ENCODE measurements around the gene OBP2A.

OBP2A gene

GRCh38 chr9:135572233-135572632, 26.3 kb downstream of the OBP2A start:
- FAIRE-seq: no peak
- no peak for TF ChIP-seq CTCF (IDR thresholded peaks at IDR 0.05; ENCODE audit: insufficient read depth, missing control alignments)
- DNase-seq (ENCODE audit: insufficient read length, low spot score): no peak

GRCh38 chr9:135573124-135573523, 27.2 kb downstream of the OBP2A start:
- FAIRE-seq: no peak
- TF ChIP-seq CTCF (IDR thresholded peaks at IDR 0.05; ENCODE audit: insufficient read depth, missing control alignments): no peak
- no peak for DNase-seq (ENCODE audit: insufficient read length, low spot score)

- FAIRE-seq (no peak), DNase-seq (ENCODE audit: insufficient read length, low spot score) (no peak)
- TF ChIP-seq CTCF (IDR thresholded peaks at IDR 0.05; ENCODE audit: insufficient read depth, missing control alignments): no peak
Observed at GRCh38 chr9:135574331-135574730, 28.4 kb downstream of the OBP2A start.

GRCh38 chr9:135574943-135575342, 29.0 kb downstream of the OBP2A start:
- no peak for FAIRE-seq
- DNase-seq (ENCODE audit: insufficient read length, low spot score): no peak
- no peak for TF ChIP-seq CTCF (IDR thresholded peaks at IDR 0.05; ENCODE audit: insufficient read depth, missing control alignments)

GRCh38 chr9:135575995-135576631, 30.2 kb downstream of the OBP2A start:
- FAIRE-seq (no peak), DNase-seq (ENCODE audit: insufficient read length, low spot score) (no peak)
- no peak for TF ChIP-seq CTCF (IDR thresholded peaks at IDR 0.05; ENCODE audit: insufficient read depth, missing control alignments)

GRCh38 chr9:135577256-135577655, 31.3 kb downstream of the OBP2A start:
- no peak for TF ChIP-seq CTCF (IDR thresholded peaks at IDR 0.05; ENCODE audit: insufficient read depth, missing control alignments)
- DNase-seq (ENCODE audit: insufficient read length, low spot score): no peak
- no peak for FAIRE-seq

- TF ChIP-seq CTCF (IDR thresholded peaks at IDR 0.05; ENCODE audit: insufficient read depth, missing control alignments): no peak
- no peak for DNase-seq (ENCODE audit: insufficient read length, low spot score)
- FAIRE-seq: no peak
Observed at GRCh38 chr9:135579356-135579755, 33.4 kb downstream of the OBP2A start.
